Neural cell (in vitro differentiated cells): Measurements from ENCODE around the gene S100A2. TPM values are rescaled to one million over a fixed set of nuclear protein-coding genes. Genes with fewer than 3 reads are reported as not detected.

Source experiments
- H2AFZ ChIP-seq: fragments of 200-600, 300-800 bp; sonication (generic), shearing (Covaris generic); 2 replicates; pipeline ENCODE4 v1.6.0; 2014; ENCODE audit warnings: low read depth, mild to moderate bottlenecking, antibody characterized with exemption, low read length, moderate library complexity
- H3F3A ChIP-seq: fragments of 200-600 bp; shearing (Covaris generic); 2 replicates; pipeline ENCODE4 v1.6.1; 2016; ENCODE audit warnings: mild to moderate bottlenecking, moderate library complexity, mixed read lengths, antibody characterized with exemption, low read length; ENCODE audit not compliant: insufficient read depth, poor library complexity, severe bottlenecking
- H3K27ac ChIP-seq: fragments of 200-600, 300-800 bp; sonication (generic), shearing (Covaris generic); 2 replicates; pipeline ENCODE4 v1.5.1; 2014; ENCODE audit warnings: mild to moderate bottlenecking, low read length, moderate library complexity
- H3K27me3 ChIP-seq: fragments of 300-800, 200-600 bp; sonication (generic), shearing (Covaris generic); 2 replicates; pipeline ENCODE4 v1.6.0; 2014; ENCODE audit warnings: mild to moderate bottlenecking, low read depth, low read length, moderate library complexity; ENCODE audit not compliant: insufficient read depth
- H3K36me3 ChIP-seq: fragments of 300-800, 200-600 bp; sonication (generic), shearing (Covaris generic); 2 replicates; pipeline ENCODE4 v1.5.1; 2014; ENCODE audit warnings: mild to moderate bottlenecking, antibody characterized with exemption, low read length, moderate library complexity; ENCODE audit not compliant: insufficient read depth
- H3K4me2 ChIP-seq: fragments of 300-800, 200-600 bp; sonication (generic), shearing (Covaris generic); 2 replicates; pipeline ENCODE4 v1.6.0; 2014; ENCODE audit warnings: mild to moderate bottlenecking, low read length
- H3K4me3 ChIP-seq: fragments of 300-800, 200-600 bp; sonication (generic), shearing (Covaris generic); 2 replicates; pipeline ENCODE4 v1.5.1; 2014; ENCODE audit warnings: mild to moderate bottlenecking, low read length, moderate library complexity
- H3K79me2 ChIP-seq: fragments of 200-600 bp; shearing (Covaris generic); replicated peaks from 2 replicates; pipeline ENCODE4 v1.6.0; 2014; ENCODE audit warnings: mild to moderate bottlenecking, low read length, moderate library complexity; ENCODE audit not compliant: insufficient read depth
- H3K9ac ChIP-seq: fragments of 300-800, 200-600 bp; sonication (generic), shearing (Covaris generic); 2 replicates; pipeline ENCODE4 v1.6.1; 2016; ENCODE audit warnings: mild to moderate bottlenecking, low read length, mixed read lengths
- H3K9me2 ChIP-seq: fragments of 200-600 bp; shearing (Covaris generic); 2 replicates; pipeline ENCODE4 v1.6.1; 2016; ENCODE audit warnings: mild to moderate bottlenecking, low read length, mixed read lengths; ENCODE audit not compliant: insufficient read depth
- H3K9me3 ChIP-seq: fragments of 200-600, 300-800 bp; sonication (generic), shearing (Covaris generic); 2 replicates; pipeline ENCODE4 v1.6.1; 2016; ENCODE audit warnings: mild to moderate bottlenecking, mixed run types, low read length, moderate library complexity, mixed read lengths
- H4K20me1 ChIP-seq: fragments of 200-600 bp; shearing (Covaris generic); 2 replicates; pipeline ENCODE4 v1.6.1; 2016; ENCODE audit warnings: mild to moderate bottlenecking, mixed run types; ENCODE audit not compliant: insufficient read depth
- CTCF ChIP-seq: fragments of 450-650 bp; IDR thresholded peaks from 2 replicates; pipeline ENCODE4 v1.5.1; 2014; ENCODE audit warnings: antibody characterized with exemption, mild to moderate bottlenecking, moderate library complexity; ENCODE audit not compliant: poor library complexity, severe bottlenecking
- EP300 ChIP-seq: fragments of 450-650 bp; conservative IDR thresholded peaks from 2 replicates; pipeline ENCODE4 v1.6.1; 2014; ENCODE audit warnings: antibody characterized with exemption, mild to moderate bottlenecking, moderate library complexity; ENCODE audit not compliant: poor library complexity, severe bottlenecking
- EZH2 ChIP-seq: fragments of 200-600, 300-800 bp; shearing (Covaris generic), sonication (generic); IDR thresholded peaks from 2 replicates; pipeline ENCODE4 v1.6.1; 2014; ENCODE audit warnings: antibody characterized with exemption, low read length, borderline replicate concordance, mild to moderate bottlenecking; ENCODE audit not compliant: insufficient read depth, poor library complexity, severe bottlenecking
- MXI1 ChIP-seq: fragments of 450-650 bp; conservative IDR thresholded peaks from 2 replicates; pipeline ENCODE4 v1.6.1; 2014; ENCODE audit warnings: antibody characterized with exemption, mild to moderate bottlenecking; ENCODE audit not compliant: poor library complexity, severe bottlenecking
- POLR2AphosphoS5 ChIP-seq: IDR thresholded peaks from 2 replicates; pipeline ENCODE4 v1.6.1; 2012
- RAD21 ChIP-seq: fragments of 450-650 bp; conservative IDR thresholded peaks from 2 replicates; pipeline ENCODE4 v1.6.1; 2014; ENCODE audit warnings: antibody characterized with exemption, mild to moderate bottlenecking, moderate library complexity
- REST ChIP-seq: IDR thresholded peaks from 2 replicates; pipeline ENCODE4 v1.6.1; 2012; ENCODE audit warnings: borderline replicate concordance
- SMC3 ChIP-seq: fragments of 450-650 bp; conservative IDR thresholded peaks from 2 replicates; pipeline ENCODE4 v1.6.1; 2014; ENCODE audit warnings: antibody characterized with exemption, mild to moderate bottlenecking, moderate library complexity; ENCODE audit not compliant: poor library complexity
- TAF1 ChIP-seq: IDR thresholded peaks from 2 replicates; pipeline ENCODE4 v1.6.1; 2012; ENCODE audit warnings: low read depth
- polyA plus RNA-seq: library from polyadenylated mRNA; depleted of rRNA; stranded (reverse); fragments of >200 nt; gene quantifications from 2 replicates; pipeline ENCODE4 v1.2.3, GENCODE V29; 2014

Gene S100A2
- polyA plus RNA-seq, 1 donor from 2014 or later, result not detected

- Histone ChIP-seq H3K79me2 (no peaks in the 10 kb centered on the region), H3K4me2 (no peak overlapping the region), H3K9me2 (no peaks in the 10 kb centered on the region), H2AFZ (no peak overlapping the region), H3K36me3 (no peaks in the 10 kb centered on the region), H3K27me3 (peaks cover 5% of the 10 kb centered on the region), H4K20me1 (no peaks in the 10 kb centered on the region), H3K9ac (no peak overlapping the region), H3F3A (no peaks in the 10 kb centered on the region), H3K27ac (no peak overlapping the region), H3K4me3 (no peak overlapping the region), H3K9me3 (no peaks in the 10 kb centered on the region)
- TF ChIP-seq RAD21 (no peak), REST (no peak), EP300 (no peak), POLR2AphosphoS5 (no peak)
Measured at GRCh38 chr1:153538315-153538821, 27.3 kb downstream of the S100A2 start.

- TF ChIP-seq REST, result no peak
- TF ChIP-seq RAD21, result no peak
- TF ChIP-seq CTCF, result no peak
- no peak for TF ChIP-seq SMC3
- TF ChIP-seq EP300, result no peak
- TF ChIP-seq POLR2AphosphoS5, result no peak
- no peak for TF ChIP-seq TAF1
- TF ChIP-seq EZH2, result no peak
- no peak for TF ChIP-seq MXI1
Measured at GRCh38 chr1:153537376-153537730, 28.3 kb downstream of the S100A2 start.

More at GRCh38 chr1:153537376-153537730, 28.3 kb downstream of the S100A2 start:
- peaks cover 5% of the 10 kb centered on the region for H3K27me3 ChIP-seq
- H3K4me3 ChIP-seq, result no peak overlapping the region
- H3K36me3 ChIP-seq, result no peaks in the 10 kb centered on the region
- H3K27ac ChIP-seq, result no peak overlapping the region
- H3F3A ChIP-seq, result no peaks in the 10 kb centered on the region
- H3K4me2 ChIP-seq, result no peak overlapping the region
- no peaks in the 10 kb centered on the region for H3K9me2 ChIP-seq
- no peaks in the 10 kb centered on the region for H3K9me3 ChIP-seq
- no peaks in the 10 kb centered on the region for H4K20me1 ChIP-seq
- no peak overlapping the region for H3K9ac ChIP-seq
- no peak overlapping the region for H2AFZ ChIP-seq
- H3K79me2 ChIP-seq, result no peaks in the 10 kb centered on the region
